Peyer's patch (tissue), 4 donors: ENCODE results near the gene DNAH17.

Experiments used
- CTCF ChIP-seq, 6 experiments: fragments of 450-650 bp in 4 of 6; fragments of 200-600 bp in 2 of 6; sonication (generic) in 1 of 6; IDR thresholded peaks; one replicate each; pipeline ENCODE4 v1.5.1; 2017 to 2019; ENCODE audit warnings: antibody characterized with exemption in 6 of 6, mild to moderate bottlenecking in 3 of 6, moderate library complexity in 1 of 6
- POLR2A ChIP-seq, 2 donors: fragments of 450-650 bp; IDR thresholded peaks; one replicate each; pipeline ENCODE4 v1.5.1; 2017; ENCODE audit warnings: antibody characterized with exemption in 2 of 2, mild to moderate bottlenecking in 2 of 2, moderate library complexity in 2 of 2

- TF ChIP-seq CTCF (IDR thresholded peaks at IDR 0.05): no peak
- no peak for TF ChIP-seq POLR2A (IDR thresholded peaks at IDR 0.05)
Observed at GRCh38 chr17:78506454-78507309, 70.5 kb downstream of the DNAH17 start.
